HG02943 (cell line): Measurements from ENCODE around the gene PRUNE2.

ENCODE experiments used
- ATAC-seq: cut with Tn5 transposase; IDR thresholded peaks from one replicate; pipeline ENCODE4 v1.9.1; 2021; ENCODE audit warnings: mild to moderate bottlenecking, low read depth, moderate library complexity; ENCODE audit not compliant: unreplicated experiment

PRUNE2 gene

GRCh38 chr9:76638001-76638400 lies 267.9 kb downstream of the PRUNE2 start:
- ATAC-seq = no peak

DNA sequence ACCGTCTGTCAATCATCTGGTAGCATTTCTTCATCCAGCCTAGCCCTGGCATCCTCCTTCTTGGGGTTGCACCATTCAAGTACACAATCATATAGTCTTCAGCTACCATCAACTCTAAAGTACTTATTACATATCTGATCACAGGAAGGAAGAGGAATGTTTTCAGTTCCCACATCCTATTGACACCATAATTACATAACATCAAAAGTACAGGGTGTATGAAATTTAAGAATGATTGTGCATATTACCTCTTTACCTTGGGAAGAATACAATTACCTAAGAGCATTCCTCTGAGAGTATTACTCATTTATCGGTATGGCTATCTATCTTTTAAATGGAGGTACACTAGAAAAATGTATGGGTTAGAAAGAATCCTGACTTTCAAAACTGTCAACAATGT lies 268.5 kb downstream of the PRUNE2 start:
- ATAC-seq = no peak

GRCh38 chr9:76634356-76635054 lies 271.4 kb downstream of the PRUNE2 start:
- ATAC-seq = no peak

GRCh38 chr9:76630916-76631315 lies 275.0 kb downstream of the PRUNE2 start:
- no peak for ATAC-seq

- no peak for ATAC-seq
These were observed 276.5 kb downstream of the PRUNE2 start for GRCh38 chr9:76629205-76629990.

- no peak for ATAC-seq
These were observed 277.8 kb downstream of the PRUNE2 start for GRCh38 chr9:76628155-76628554.

DNA sequence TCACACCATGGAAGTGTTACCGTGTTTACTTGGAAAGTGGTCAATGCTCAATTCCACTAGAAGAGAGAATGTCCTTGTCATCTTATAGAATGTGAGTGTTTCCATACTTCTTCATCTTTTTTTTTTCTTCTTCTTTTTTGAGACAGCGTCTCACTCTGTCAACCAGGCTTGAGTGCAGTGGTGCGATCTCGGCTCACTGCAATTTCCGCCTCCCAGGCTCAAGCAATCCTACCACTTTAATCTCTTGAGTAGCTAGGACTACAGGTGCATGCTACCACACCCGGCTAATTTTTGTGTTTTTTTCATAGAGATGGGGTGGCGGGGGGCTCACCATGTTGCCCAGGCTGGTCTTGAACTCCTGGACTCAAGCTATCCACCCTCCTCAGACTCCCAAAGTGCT lies 278.9 kb downstream of the PRUNE2 start:
- ATAC-seq = no peak

- no peak for ATAC-seq
These were observed 279.8 kb downstream of the PRUNE2 start for GRCh38 chr9:76626141-76626540.

GRCh38 chr9:76624391-76625048 lies 281.4 kb downstream of the PRUNE2 start:
- peak; percentile 94 for ATAC-seq

GRCh38 chr9:76620996-76621395 lies 284.9 kb downstream of the PRUNE2 start:
- no peak for ATAC-seq

DNA sequence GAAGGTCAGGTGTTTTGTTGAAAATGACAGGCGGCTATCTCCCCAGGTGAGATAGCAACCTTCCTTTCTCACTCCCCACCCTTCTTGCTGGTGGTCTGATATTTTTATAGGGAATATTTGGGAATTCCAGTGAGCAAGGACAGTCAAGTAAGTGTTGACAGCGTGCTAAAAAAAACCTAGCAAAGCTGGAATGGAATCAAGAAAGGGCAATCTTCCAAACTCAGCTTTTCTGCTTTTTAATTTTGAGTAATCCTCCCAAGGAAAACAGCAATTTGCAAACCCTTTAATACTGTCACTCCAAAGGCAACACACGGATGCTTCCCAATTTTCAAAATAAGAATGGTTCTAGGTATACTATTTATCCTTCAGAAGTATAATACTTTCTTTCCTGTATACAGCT lies 285.3 kb downstream of the PRUNE2 start:
- no peak for ATAC-seq

DNA sequence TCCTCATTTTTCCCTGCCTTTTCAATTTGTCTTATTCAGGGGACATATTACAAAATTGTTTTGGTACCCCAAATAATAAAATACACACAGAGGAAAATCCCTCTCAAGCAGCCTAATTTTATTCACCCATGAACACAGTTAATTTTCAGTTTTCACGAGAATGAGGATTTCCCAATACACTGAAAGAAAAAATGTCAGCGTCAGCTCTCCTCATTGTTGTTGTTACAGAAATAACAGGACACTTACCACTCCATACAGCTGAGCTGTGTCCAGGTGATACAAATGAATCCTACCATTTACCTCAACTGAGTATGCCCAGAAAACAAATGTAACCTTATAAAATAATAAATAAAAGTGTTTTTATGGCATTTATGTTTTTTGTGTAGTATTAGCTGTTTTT lies 286.3 kb downstream of the PRUNE2 start:
- no peak for ATAC-seq

DNA sequence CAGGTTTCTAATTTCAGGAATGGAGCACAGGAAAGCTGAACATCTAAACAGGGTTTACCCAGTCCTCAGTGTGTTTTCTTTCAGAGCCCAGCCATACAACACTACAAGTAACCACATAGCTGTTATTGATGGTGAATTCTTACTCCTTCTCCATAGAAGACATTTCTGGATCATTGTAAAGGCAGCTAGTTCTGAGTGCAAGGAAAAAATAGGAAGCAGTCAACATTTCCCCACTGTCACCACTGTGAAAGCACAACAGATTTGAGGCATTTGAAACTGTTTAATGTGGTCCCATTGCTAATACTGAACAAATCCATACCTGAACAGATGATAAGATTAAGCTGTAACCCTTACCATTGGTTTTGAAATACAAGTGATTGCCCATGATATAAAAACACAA lies 286.7 kb downstream of the PRUNE2 start:
- no peak for ATAC-seq

GRCh38 chr9:76618762-76619161 lies 287.2 kb downstream of the PRUNE2 start:
- ATAC-seq = no peak

DNA sequence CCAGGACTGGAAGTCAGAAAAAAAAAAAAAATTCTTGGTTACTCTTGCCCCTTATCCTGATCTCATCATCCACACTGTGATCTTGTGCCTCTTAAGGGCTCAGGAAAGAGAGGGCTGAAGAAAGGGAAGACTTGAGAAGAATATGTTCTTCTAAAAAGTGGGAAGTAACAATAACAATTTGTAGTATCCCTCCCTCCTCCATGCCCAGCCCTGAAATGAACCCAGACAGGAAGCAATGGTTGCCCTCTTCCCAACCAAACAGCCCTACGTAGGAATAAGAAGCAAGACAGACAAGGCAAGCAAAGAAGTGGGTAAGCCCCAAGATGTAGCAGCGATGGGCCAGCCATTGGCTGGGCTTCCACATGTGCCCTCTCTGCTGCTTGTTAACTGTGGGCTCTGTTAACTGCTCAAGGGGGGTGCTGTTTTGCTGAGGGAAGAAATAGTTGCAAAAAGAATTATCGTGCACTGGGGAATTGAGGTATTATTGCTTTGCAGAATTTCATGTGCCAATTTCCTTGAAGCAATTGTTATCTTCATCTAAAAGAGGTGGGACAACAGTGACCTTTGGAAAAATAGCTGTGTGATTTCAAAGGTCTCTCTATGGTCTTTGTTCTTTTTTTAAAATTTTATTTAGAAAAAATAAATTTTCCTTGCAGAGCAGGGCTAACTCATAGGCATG lies 288.3 kb downstream of the PRUNE2 start:
- no peak for ATAC-seq

GRCh38 chr9:76616780-76617179 lies 289.1 kb downstream of the PRUNE2 start:
- ATAC-seq = no peak

GRCh38 chr9:76615177-76615603 lies 290.7 kb downstream of the PRUNE2 start:
- ATAC-seq = no peak

DNA sequence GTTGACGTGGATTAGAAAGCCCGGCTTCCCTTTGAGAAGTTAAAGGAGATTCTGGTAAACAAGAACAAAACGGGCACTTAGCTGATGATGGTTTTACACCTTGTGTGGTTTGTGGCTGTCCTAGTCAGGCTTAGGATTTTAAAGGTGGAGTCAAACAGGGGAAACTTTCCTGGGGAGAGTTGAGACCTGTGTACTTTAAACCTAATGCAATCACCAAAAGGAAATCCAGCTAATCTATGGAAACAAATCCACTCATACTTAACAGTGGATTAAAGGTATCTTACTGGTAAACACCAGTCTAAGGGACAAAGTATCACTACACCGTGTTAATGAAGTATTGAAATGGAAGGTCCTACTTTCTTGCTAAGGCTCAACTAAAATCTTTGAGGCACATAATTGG lies 291.9 kb downstream of the PRUNE2 start:
- ATAC-seq = no peak

GRCh38 chr9:76613150-76613781 lies 292.6 kb downstream of the PRUNE2 start:
- ATAC-seq = no peak

DNA sequence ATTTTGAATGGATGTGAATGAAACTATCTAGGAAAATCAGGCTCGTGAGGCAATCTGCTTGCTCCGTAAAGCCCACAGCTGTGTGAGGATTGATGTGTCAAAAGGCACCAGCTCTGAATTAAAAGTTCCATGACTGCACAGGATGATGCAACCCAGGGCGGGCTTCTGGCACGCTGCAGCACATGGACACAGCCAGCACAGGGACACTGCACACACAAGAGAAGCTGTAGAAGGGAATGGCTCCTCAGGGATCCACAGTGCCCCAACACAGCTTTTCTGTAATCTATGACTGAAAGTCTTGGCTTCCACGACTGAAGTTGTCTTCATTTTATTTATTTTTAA lies 295.9 kb downstream of the PRUNE2 start:
- ATAC-seq = no peak
